Measurements from ENCODE around the gene SSC5D. TPM values are rescaled to one million over a fixed set of nuclear protein-coding genes. Genes with fewer than 3 reads are reported as not detected.

SSC5D gene
- total RNA-seq, 1 donor from 2014 or later = 3.7 TPM

DNA sequence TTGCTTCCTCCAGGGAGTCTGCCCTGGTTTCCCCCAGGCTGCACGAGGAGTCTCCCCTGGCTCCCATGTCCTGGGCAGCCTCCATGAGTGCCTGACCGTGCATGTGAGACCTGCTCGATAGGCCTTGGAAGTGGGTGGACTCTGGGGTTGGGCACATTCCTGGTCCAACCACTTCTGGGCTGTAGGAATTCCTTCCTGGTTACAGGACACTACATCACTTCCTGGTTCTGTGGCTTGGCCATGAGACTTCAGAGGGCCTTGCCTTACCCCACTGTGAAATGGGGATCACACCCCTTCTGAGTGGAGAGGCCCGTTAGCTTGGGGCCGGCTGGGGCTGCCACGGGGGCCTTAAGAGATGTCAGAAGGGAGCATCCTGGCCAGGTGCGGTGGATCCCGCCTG is 15.8 kb upstream of the SSC5D start:
- no peak overlapping the region for H3K27ac ChIP-seq (replicated peaks)
- no peaks in the 10 kb centered on the region for H3K27me3 ChIP-seq (ENCODE audit: low read depth)
- peaks cover 21% of the 10 kb centered on the region for H3K4me1 ChIP-seq
- TF ChIP-seq, protein P1, sequence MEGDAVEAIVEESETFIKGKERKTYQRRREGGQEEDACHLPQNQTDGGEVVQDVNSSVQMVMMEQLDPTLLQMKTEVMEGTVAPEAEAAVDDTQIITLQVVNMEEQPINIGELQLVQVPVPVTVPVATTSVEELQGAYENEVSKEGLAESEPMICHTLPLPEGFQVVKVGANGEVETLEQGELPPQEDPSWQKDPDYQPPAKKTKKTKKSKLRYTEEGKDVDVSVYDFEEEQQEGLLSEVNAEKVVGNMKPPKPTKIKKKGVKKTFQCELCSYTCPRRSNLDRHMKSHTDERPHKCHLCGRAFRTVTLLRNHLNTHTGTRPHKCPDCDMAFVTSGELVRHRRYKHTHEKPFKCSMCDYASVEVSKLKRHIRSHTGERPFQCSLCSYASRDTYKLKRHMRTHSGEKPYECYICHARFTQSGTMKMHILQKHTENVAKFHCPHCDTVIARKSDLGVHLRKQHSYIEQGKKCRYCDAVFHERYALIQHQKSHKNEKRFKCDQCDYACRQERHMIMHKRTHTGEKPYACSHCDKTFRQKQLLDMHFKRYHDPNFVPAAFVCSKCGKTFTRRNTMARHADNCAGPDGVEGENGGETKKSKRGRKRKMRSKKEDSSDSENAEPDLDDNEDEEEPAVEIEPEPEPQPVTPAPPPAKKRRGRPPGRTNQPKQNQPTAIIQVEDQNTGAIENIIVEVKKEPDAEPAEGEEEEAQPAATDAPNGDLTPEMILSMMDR (IDR thresholded peaks at IDR 0.05; ENCODE audit: borderline replicate concordance) = no peak
- H3K9me3 ChIP-seq (replicated peaks) = no peaks in the 10 kb centered on the region
- no peak overlapping the region for H3K4me3 ChIP-seq
- intact Hi-C loops (cut with micrococcal nuclease) = no loop called here
- no peaks in the 10 kb centered on the region for H3K36me3 ChIP-seq
- no peak for DNase-seq

DNA sequence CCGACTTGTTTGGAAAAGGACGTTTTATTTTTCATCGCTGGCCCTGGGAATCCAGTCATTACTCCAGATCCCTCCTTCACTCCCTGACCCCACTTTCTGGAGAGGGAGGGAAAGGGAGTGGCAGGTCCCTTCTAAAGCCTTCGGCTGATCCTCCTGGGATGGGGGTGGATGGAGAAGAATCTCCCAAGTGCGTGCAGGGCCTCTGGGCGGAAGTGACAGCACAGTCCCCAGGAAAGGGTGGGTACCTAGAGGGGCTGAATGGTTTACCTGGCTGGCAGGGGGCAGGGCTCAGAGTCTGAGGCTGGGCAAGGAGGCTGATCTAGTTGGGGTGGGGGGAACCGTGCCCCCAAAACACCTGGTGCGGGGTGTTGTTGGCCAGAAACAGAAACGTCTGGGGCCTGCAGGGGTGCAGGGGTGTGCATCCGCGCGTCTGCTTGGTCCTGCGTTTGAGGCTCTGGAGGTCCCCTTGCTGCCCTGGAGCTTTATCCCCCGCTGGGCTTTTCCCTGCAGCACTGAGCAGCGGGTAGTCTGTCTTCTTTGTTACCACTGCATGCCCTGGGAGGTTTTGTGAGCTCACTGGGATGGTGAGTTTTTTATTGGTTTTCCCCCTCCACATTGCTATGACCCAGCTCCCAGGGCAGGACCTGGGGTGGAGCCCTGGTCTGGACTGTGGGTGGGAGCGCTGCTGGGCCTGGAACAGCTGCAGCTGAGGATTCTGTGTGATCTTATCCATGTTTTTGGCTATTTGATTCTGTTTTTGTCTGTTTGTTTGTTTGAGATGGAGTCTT is 14.8 kb upstream of the SSC5D start:
- intact Hi-C loops (cut with micrococcal nuclease) = no loop called here
- Histone ChIP-seq H3K36me3 (no peaks in the 10 kb centered on the region), H3K27ac (replicated peaks) (peak overlapping the region; percentile 36), H3K4me1 (peaks cover 22% of the 10 kb centered on the region), H3K9me3 (replicated peaks) (no peaks in the 10 kb centered on the region), H3K27me3 (ENCODE audit: low read depth) (no peaks in the 10 kb centered on the region), H3K4me3 (no peak overlapping the region)
- no peak for DNase-seq
- TF ChIP-seq, protein P1 (IDR thresholded peaks at IDR 0.05; ENCODE audit: borderline replicate concordance) = no peak

DNA sequence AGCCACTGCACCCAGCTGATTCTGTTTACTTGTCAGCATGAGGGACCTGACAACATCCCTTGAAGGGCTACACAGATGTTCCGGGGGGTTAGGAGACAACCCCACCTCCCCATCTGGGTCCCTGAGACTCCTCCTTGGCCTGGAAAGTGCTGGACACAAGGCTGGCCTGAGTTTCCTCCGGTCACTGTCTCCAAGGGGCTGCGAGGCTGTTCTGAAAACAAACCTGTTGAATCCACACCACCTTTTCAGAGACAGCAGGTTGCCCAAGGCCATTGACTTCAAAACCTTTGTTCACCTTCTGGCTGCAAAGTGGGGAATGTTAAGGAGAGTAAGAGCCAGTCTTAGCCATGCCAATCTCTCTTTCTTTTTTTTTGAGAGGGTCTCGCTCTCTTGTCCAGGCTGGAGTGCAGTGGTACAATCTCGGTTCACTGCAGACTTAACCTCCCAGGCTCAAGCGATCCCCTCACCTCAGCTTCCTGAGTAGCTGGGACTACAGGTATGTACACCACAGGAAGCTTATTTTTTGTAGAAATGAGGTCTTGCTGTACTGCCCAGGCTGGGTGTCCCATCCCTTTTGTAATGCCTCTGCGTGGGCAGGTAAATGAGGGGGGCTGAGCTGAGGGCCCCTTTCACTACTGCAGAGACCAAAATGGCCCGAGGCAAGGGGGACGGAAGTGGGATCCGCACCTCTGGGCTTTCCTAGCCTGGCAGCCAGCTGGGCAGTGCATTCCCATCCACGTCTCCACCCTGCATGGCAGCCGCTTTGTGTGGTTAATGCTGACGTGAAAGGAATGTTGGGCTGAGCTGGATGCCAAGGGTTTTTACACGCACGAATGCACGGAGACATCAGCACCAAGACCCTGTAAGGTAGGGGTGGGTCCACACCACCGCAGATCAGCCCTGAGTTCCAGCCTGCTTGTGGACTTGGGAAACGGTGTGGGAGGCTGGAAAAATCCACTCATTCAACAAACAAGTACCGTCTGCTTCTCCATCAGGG is 13.7 kb upstream of the SSC5D start:
- Histone ChIP-seq H3K27ac (replicated peaks) (no peak overlapping the region), H3K4me1 (peaks cover 30% of the 10 kb centered on the region), H3K9me3 (replicated peaks) (no peaks in the 10 kb centered on the region), H3K4me3 (no peak overlapping the region), H3K36me3 (no peaks in the 10 kb centered on the region), H3K27me3 (ENCODE audit: low read depth) (no peaks in the 10 kb centered on the region)
- TF ChIP-seq, protein P1 (IDR thresholded peaks at IDR 0.05; ENCODE audit: borderline replicate concordance) = no peak
- no peak for DNase-seq
- intact Hi-C loops (cut with micrococcal nuclease) = no loop called here

DNA sequence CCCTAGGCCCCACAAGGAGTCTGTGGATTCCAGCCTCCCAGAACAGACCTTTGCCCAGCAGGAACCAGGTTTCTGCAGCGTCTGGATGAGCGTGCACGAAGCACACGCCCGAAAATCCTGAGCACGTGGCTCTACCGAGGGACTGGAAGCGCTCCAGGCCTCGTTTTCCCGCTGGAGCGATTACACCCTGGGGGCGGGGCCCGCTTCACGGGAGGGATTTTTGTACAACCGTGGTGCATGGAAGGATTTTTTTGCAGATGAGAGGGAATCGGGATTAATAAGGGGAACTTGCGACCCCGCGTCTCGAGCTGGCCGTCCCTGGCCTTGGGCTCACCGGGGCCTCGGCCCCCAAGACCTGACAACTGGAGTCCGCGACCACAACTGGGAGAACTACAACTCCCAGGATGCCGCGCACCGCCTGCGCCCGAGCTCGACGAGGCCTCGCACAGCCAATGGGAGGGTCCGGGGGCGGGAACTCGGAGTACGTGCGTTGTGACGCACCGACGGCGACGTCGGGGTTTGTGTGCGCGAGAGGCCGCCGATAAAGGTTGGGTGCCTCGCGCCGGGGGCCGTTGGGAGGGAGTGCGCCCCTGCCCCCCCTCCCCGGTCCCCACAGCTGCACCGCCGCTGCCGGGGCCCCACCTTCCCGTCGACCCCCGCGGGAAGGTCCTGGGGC is 12.0 kb upstream of the SSC5D start, which contains the start of gene ZNF628:
ZNF628 (plus strand) TSS at position 518 of the 676 bp plus-strand sequence. CDS start 3,294 bp downstream, outside the sequence.
- TF ChIP-seq, protein P1 (IDR thresholded peaks at IDR 0.05; ENCODE audit: borderline replicate concordance) = no peak
- peaks cover 33% of the 10 kb centered on the region for H3K4me1 ChIP-seq
- intact Hi-C loops (cut with micrococcal nuclease) = no loop called here
- H3K36me3 ChIP-seq = no peaks in the 10 kb centered on the region
- peak within 1 kb of the TSS; percentile 73 for H3K4me3 ChIP-seq
- DNase-seq = peak; percentile 99
- H3K9me3 ChIP-seq (replicated peaks) = no peaks in the 10 kb centered on the region
- H3K27me3 ChIP-seq (ENCODE audit: low read depth) = no peaks in the 10 kb centered on the region
- peak within 1 kb of the TSS; percentile 97 for H3K27ac ChIP-seq (replicated peaks)

DNA sequence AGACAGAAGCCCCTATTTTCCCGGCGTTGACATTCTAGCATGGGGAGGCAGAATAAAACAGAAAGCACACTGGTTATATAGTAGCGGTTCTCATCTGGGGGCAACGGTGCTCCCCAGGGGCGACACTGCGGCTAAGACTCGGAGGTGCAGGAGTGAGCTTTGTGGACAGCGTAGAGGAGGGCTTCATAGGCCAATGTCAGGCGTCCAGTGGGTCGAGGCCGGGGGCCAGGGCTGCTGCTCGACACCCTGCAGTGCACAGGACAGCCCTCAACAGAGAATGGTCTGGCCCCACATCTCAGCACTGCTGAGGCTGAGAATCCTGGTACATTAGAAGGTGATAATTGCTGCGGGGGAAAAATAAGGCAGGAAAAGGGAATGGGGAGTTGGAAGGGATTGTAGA is 10.3 kb upstream of the SSC5D start:
- Histone ChIP-seq H3K9me3 (replicated peaks) (no peaks in the 10 kb centered on the region), H3K27me3 (ENCODE audit: low read depth) (no peaks in the 10 kb centered on the region), H3K4me1 (peaks cover 34% of the 10 kb centered on the region), H3K36me3 (peaks cover 14% of the 10 kb centered on the region), H3K27ac (replicated peaks) (no peak overlapping the region), H3K4me3 (peak overlapping the region; percentile 73)
- TF ChIP-seq, protein P1 (IDR thresholded peaks at IDR 0.05; ENCODE audit: borderline replicate concordance) = no peak
- intact Hi-C loops (cut with micrococcal nuclease) = no loop called here
- DNase-seq = no peak
